Body of pancreas (tissue), 4 donors: Measurements from ENCODE around the gene PCGF3. TPM values are rescaled to one million over a fixed set of nuclear protein-coding genes. Genes with fewer than 3 reads are reported as not detected.

Source experiments
- ATAC-seq: fragments of 150-250 bp; one replicate; pipeline ENCODE4 v1.9.1; 2016
- DNase-seq, 4 donors: peaks; one replicate each; pipeline ENCODE4 v3.0.0-alpha.2; 2019
- H3K27ac ChIP-seq, 4 donors: fragments of 200-600 bp; sonication (generic); 1 replicate in 3 of 4; 2 replicates in 1 of 4; pipeline versions ENCODE4 v1.5.1 to v1.6.1; 2016 to 2019; ENCODE audit warnings: mild to moderate bottlenecking in 1 of 4, mixed read lengths in 1 of 4, moderate library complexity in 1 of 4
- H3K27me3 ChIP-seq, 2 donors: fragments of 200-600 bp; sonication (generic); one replicate each; pipeline ENCODE4 v1.6.0; 2016; ENCODE audit warnings: mild to moderate bottlenecking in 1 of 2
- H3K36me3 ChIP-seq, 2 donors: fragments of 200-600 bp; sonication (generic); replicated peaks in 1 of 2; 2 replicates each; pipeline ENCODE4 v1.5.1; 2016; ENCODE audit warnings: low read depth in 2 of 2; ENCODE audit not compliant: insufficient read depth in 1 of 2
- H3K4me1 ChIP-seq: fragments of 200-600 bp; sonication (generic); one replicate; pipeline ENCODE4 v1.6.0; 2016
- H3K4me3 ChIP-seq, 2 donors: fragments of 200-600 bp; sonication (generic); 1 replicate in 1 of 2; 2 replicates in 1 of 2; pipeline ENCODE4 v1.5.1; 2016 to 2019
- H3K9me3 ChIP-seq, 3 donors: fragments of 200-600 bp; sonication (generic); 1 replicate in 2 of 3; 2 replicates in 1 of 3; pipeline ENCODE4 v1.5.1; 2016
- POLR2A ChIP-seq, 3 donors: fragments of 450-650 bp; IDR thresholded peaks; one replicate each; pipeline ENCODE4 v1.6.1; 2016; ENCODE audit warnings: antibody characterized with exemption in 3 of 3, mild to moderate bottlenecking in 2 of 3
- WGBS, 2 donors: methylation state at CpG; one replicate each; pipeline ENCODE4 v1.1.5; 2017; 5-methylcytosine and 5-hydroxymethylcytosine counted together
- intact Hi-C: fragments of 100-400 bp; cut with DNase I; formaldehyde crosslinking; loops from one replicate; pipeline ENCODE4 v1.15.1; 2023
- total RNA-seq, 2 donors: library from RNA; depleted of rRNA; stranded (reverse); fragments of >200 nt; gene quantifications; one replicate each; pipeline ENCODE4 v1.1.0, GENCODE V29; 2016
- TF ChIP-seq, protein P1 (sequence below), 7 experiments: fragments of 450-650 bp in 4 of 7; fragments of 200-600 bp in 3 of 7; sonication (generic) in 3 of 7; IDR thresholded peaks; one replicate each; pipeline ENCODE4 v1.5.1; 2016 to 2019; ENCODE audit warnings: antibody characterized with exemption in 7 of 7

The PCGF3 gene
- total RNA-seq, 2 donors from 2014 or later, result 16.8 to 31.1 TPM

DNA sequence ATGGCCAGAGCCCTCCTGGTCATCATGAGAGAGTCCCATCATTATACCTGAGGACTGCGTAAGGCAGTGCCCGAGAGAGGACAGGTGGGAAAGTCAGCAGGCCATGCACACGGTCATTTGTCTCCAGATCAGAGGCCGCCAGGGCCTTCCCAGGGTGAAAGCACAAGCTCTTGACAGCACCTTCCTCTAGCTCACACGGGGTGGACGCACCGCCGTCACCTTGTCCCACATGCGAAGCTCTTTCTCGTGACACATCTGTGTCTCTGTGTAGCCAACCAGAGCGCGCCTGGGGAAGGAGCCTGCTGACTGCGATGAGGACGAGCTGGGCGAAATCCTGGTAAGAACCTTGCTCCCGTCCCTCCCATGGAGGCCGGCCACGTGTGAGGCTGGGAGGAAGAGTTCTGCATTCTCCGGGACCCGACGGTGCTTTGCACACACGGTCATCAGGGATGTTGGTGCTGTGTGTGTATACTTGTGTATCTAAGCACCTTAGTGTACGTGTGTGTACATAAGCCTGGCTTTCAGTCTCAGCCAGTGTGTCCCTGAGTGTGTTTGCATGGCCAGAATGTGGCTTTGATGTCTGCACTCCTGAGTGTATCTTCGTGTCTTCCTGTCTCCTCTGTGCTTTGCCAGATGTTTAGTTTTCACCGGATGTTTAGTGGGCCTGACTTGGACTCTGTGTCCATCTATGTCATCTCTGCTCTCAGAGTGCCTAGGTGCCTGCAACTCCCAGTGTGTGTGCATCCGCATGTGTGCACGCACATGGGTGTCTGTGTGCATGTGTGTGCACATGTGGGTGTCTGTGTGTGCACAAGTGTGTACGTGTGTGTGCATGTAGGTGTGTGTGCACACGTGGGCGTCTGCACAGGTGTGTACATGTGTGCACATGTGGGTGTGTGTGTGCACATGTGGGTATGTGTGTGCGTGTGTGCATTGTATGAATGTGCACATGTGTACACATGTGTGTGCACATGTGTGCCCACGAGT lies 46.7 kb upstream of the PCGF3 start:
- Histone ChIP-seq H3K4me1 (peaks cover 11% of the 10 kb centered on the region), H3K4me3 (no peak overlapping the region), H3K27me3 (no peaks in the 10 kb centered on the region), H3K36me3 (no peaks in the 10 kb centered on the region), H3K9me3 (no peaks in the 10 kb centered on the region), H3K27ac (no peak overlapping the region)
- no peak for ATAC-seq
- 81 to 88% methylated on average over 24 to 30 of the region's 32 CpGs for WGBS, 2 donors
- intact Hi-C loops, result no loop called here
- DNase-seq, result no peak
- TF ChIP-seq POLR2A (IDR thresholded peaks at IDR 0.05), result no peak
- TF ChIP-seq, protein P1, sequence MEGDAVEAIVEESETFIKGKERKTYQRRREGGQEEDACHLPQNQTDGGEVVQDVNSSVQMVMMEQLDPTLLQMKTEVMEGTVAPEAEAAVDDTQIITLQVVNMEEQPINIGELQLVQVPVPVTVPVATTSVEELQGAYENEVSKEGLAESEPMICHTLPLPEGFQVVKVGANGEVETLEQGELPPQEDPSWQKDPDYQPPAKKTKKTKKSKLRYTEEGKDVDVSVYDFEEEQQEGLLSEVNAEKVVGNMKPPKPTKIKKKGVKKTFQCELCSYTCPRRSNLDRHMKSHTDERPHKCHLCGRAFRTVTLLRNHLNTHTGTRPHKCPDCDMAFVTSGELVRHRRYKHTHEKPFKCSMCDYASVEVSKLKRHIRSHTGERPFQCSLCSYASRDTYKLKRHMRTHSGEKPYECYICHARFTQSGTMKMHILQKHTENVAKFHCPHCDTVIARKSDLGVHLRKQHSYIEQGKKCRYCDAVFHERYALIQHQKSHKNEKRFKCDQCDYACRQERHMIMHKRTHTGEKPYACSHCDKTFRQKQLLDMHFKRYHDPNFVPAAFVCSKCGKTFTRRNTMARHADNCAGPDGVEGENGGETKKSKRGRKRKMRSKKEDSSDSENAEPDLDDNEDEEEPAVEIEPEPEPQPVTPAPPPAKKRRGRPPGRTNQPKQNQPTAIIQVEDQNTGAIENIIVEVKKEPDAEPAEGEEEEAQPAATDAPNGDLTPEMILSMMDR (IDR thresholded peaks at IDR 0.05), result peak in 1 of 7 experiments; percentile 41

DNA sequence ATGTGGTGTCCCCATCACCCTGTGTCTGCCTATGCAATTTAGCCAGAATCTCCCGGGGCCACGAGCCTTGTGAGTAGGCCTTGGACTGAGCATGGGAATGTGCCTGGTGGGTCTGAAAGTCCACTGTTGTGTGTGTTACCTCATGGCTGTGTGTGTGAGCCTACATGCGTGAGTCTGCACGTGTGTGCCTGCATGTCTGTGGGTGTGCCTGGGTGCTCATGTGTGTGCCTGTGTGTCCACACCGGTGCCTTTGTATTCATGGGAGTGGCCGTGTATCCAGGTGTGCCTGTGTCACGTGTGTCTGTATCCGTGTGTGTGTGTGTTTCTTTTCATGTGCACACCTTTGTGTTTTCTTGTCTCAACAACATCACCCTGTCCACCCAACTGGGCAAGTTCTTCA lies 45.8 kb upstream of the PCGF3 start:
- no peaks in the 10 kb centered on the region for H3K9me3 ChIP-seq
- H3K4me3 ChIP-seq, result no peak overlapping the region
- H3K4me1 ChIP-seq, result peaks cover 13% of the 10 kb centered on the region
- no peak for ATAC-seq
- no peaks in the 10 kb centered on the region for H3K27me3 ChIP-seq
- intact Hi-C loops, result no loop called here
- DNase-seq, result no peak
- no peaks in the 10 kb centered on the region for H3K36me3 ChIP-seq
- TF ChIP-seq, protein P1 (IDR thresholded peaks at IDR 0.05), result no peak
- no peak for TF ChIP-seq POLR2A (IDR thresholded peaks at IDR 0.05)
- WGBS, 2 donors, result 82% methylated on average over 8 of the region's 8 CpGs; no CpG with 5 or more reads in 1 of the 2 donors
- H3K27ac ChIP-seq, result no peak overlapping the region

DNA sequence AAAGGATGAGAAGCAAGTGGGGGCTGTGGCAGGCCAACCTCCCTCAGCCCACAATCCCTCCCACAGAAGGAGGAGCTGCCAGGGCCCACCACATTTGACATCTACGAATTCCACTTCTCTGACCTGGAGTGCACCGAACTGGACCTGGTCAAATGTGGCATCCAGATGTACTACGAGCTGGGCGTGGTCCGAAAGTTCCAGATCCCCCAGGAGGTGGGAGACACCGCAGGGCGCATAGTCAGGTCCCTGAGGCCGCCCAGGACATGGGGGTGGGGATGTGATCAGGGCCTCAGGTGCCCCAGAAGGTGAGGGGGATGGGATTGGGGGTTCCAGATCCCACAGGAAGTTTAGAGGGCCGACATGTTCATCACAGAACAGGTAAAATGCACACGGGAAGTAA lies 45.2 kb upstream of the PCGF3 start:
- intact Hi-C loops, result no loop called here
- Histone ChIP-seq H3K4me3 (no peak overlapping the region), H3K36me3 (no peaks in the 10 kb centered on the region), H3K9me3 (no peaks in the 10 kb centered on the region), H3K27ac (no peak overlapping the region), H3K4me1 (peaks cover 13% of the 10 kb centered on the region), H3K27me3 (no peaks in the 10 kb centered on the region)
- WGBS, 2 donors, result 72 to 82% methylated on average over 8 to 10 of the region's 10 CpGs
- ATAC-seq (no peak), DNase-seq (no peak)
- TF ChIP-seq POLR2A (IDR thresholded peaks at IDR 0.05), result no peak
- TF ChIP-seq, protein P1 (IDR thresholded peaks at IDR 0.05), result no peak

DNA sequence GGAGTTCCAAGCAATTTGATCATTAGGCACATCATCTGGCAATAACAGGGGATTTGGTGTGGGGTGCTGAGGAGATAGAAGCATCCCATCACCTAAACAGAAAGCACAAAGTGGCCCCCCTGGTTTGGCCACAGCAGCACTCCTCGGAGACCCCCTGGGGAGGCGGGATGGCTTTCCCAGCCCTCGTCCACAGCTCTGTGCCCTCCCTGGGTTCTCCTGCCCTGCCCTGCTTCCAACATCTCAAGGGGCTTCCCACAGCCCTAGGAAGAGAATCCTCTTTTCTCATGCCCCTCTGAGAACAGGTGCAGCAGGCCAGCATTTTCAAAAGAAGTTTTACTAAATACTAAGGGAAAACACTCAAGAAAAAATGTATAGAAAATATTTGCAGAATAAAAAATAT lies 44.4 kb upstream of the PCGF3 start:
- DNase-seq, result no peak

More for the DNA sequence above, 44.4 kb upstream of the PCGF3 start:
- no peak overlapping the region for H3K4me3 ChIP-seq
- no peak for TF ChIP-seq POLR2A (IDR thresholded peaks at IDR 0.05)
- TF ChIP-seq, protein P1 (IDR thresholded peaks at IDR 0.05), result no peak
- H3K4me1 ChIP-seq, result peaks cover 13% of the 10 kb centered on the region
- ATAC-seq, result no peak
- WGBS, 2 donors, result 63 to 82% methylated on average over 3 of the region's 3 CpGs
- no peak overlapping the region for H3K27ac ChIP-seq
- intact Hi-C loops, result no loop called here
- H3K9me3 ChIP-seq, result no peaks in the 10 kb centered on the region
- H3K36me3 ChIP-seq, result no peaks in the 10 kb centered on the region
- H3K27me3 ChIP-seq, result no peaks in the 10 kb centered on the region
